ENCODE results near the gene MTG2. TPM values are rescaled to one million over a fixed set of nuclear protein-coding genes. Genes with fewer than 3 reads are reported as not detected.

MTG2 gene
- total RNA-seq, 1 experiment from 2014 or later = 27.9 TPM

GRCh38 chr20:62227977-62228958 is 45.4 kb downstream of the MTG2 start (continued):
- 0 out of 2 replicates have a peak, but pooled peaks have one; percentile 27 for TF ChIP-seq SMAD4 (CRISPR knock-in tag; IDR thresholded peaks at IDR 0.05)
- no peak for TF ChIP-seq ARID4B (CRISPR knock-in tag; IDR thresholded peaks at IDR 0.05; ENCODE audit: borderline replicate concordance)
- peak; percentile 73 for TF ChIP-seq MAX (CRISPR knock-in tag; IDR thresholded peaks at IDR 0.05)

GRCh38 chr20:62228982-62229545 is 46.2 kb downstream of the MTG2 start:
- no peak overlapping the region for H3K27ac Mint-ChIP-seq
- no peak for DNase-seq (ENCODE audit: low spot score)

More at GRCh38 chr20:62228982-62229545, 46.2 kb downstream of the MTG2 start:
- CTCF ChIA-PET = no interaction called here
- Mint-ChIP-seq H3K9me3 (peaks cover 5% of the 10 kb centered on the region), H3K4me3 (no peak overlapping the region), H3K27me3 (ENCODE audit: low read depth) (peaks cover 4% of the 10 kb centered on the region; the same call in 1 of the 2 replicates), H3K4me1 (peaks cover 3% of the 10 kb centered on the region), H3K36me3 (no peaks in the 10 kb centered on the region)
- ATAC-seq = no peak
- no peak for TF ChIP-seq ZNF512 (CRISPR knock-in tag; IDR thresholded peaks at IDR 0.05; ENCODE audit: borderline replicate concordance)
- TF ChIP-seq MXD4 (CRISPR knock-in tag; IDR thresholded peaks at IDR 0.05; ENCODE audit: borderline replicate concordance) = no peak
- no peak for TF ChIP-seq FOXK1 (CRISPR knock-in tag; IDR thresholded peaks at IDR 0.05)
- no peak for TF ChIP-seq SOX15 (CRISPR knock-in tag; IDR thresholded peaks at IDR 0.05)
- TF ChIP-seq, protein P1, sequence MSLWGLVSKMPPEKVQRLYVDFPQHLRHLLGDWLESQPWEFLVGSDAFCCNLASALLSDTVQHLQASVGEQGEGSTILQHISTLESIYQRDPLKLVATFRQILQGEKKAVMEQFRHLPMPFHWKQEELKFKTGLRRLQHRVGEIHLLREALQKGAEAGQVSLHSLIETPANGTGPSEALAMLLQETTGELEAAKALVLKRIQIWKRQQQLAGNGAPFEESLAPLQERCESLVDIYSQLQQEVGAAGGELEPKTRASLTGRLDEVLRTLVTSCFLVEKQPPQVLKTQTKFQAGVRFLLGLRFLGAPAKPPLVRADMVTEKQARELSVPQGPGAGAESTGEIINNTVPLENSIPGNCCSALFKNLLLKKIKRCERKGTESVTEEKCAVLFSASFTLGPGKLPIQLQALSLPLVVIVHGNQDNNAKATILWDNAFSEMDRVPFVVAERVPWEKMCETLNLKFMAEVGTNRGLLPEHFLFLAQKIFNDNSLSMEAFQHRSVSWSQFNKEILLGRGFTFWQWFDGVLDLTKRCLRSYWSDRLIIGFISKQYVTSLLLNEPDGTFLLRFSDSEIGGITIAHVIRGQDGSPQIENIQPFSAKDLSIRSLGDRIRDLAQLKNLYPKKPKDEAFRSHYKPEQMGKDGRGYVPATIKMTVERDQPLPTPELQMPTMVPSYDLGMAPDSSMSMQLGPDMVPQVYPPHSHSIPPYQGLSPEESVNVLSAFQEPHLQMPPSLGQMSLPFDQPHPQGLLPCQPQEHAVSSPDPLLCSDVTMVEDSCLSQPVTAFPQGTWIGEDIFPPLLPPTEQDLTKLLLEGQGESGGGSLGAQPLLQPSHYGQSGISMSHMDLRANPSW (CRISPR knock-in tag; conservative IDR thresholded peaks at IDR 0.05; ENCODE audit: low read depth) = no peak
- TF ChIP-seq ESRRA (CRISPR knock-in tag; IDR thresholded peaks at IDR 0.05; ENCODE audit: borderline replicate concordance) = no peak
- TF ChIP-seq, protein P2, sequence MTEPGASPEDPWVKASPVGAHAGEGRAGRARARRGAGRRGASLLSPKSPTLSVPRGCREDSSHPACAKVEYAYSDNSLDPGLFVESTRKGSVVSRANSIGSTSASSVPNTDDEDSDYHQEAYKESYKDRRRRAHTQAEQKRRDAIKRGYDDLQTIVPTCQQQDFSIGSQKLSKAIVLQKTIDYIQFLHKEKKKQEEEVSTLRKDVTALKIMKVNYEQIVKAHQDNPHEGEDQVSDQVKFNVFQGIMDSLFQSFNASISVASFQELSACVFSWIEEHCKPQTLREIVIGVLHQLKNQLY (CRISPR knock-in tag; IDR thresholded peaks at IDR 0.05) = no peak
- TF ChIP-seq NR3C1 (CRISPR knock-in tag; conservative IDR thresholded peaks at IDR 0.05; ENCODE audit: low read depth) = no peak
- TF ChIP-seq SP1 (CRISPR knock-in tag; conservative IDR thresholded peaks at IDR 0.05) = no peak
- no peak for TF ChIP-seq CBFB (CRISPR knock-in tag; IDR thresholded peaks at IDR 0.05; ENCODE audit: low read depth)
- no peak for TF ChIP-seq NFATC4 (CRISPR knock-in tag; IDR thresholded peaks at IDR 0.05)
- no peak for TF ChIP-seq HMGA2 (CRISPR knock-in tag; IDR thresholded peaks at IDR 0.05)
- TF ChIP-seq ZNF396 (CRISPR knock-in tag; IDR thresholded peaks at IDR 0.05; ENCODE audit: borderline replicate concordance) = no peak
- TF ChIP-seq ELF4 (CRISPR knock-in tag; IDR thresholded peaks at IDR 0.05; ENCODE audit: low read depth) = no peak
- TF ChIP-seq EMX1 (CRISPR knock-in tag; IDR thresholded peaks at IDR 0.05) = no peak
- POLR2A ChIA-PET = no interaction called here

All from WTC11 (cell line).